Measurements from ENCODE around the gene FSIP1.

The FSIP1 gene

GRCh38 chr15:39589193-39589814, 193.3 kb downstream of the FSIP1 start:
- Histone ChIP-seq H4K20me1 (ENCODE audit: control insufficient read depth, insufficient read depth, low read depth, low read length) (no peaks in the 10 kb centered on the region), H3K4me2 (ENCODE audit: low read length) (no peak overlapping the region), H3K4me1 (ENCODE audit: control insufficient read depth, low read length) (no peaks in the 10 kb centered on the region), H3K27me3 (ENCODE audit: control insufficient read depth, low read length) (0 out of 2 replicates have a peak, but pooled peaks cover 2% of the 10 kb centered on the region), H3K4me3 (ENCODE audit: low read length) (no peak overlapping the region), H3K27ac (ENCODE audit: low read depth, low read length) (no peak overlapping the region), H3K79me2 (ENCODE audit: control insufficient read depth, low read length) (no peaks in the 10 kb centered on the region), H3K9me2 (replicated peaks; ENCODE audit: control insufficient read depth, low read length) (no peaks in the 10 kb centered on the region), H3F3A (ENCODE audit: control insufficient read depth, insufficient read depth) (no peaks in the 10 kb centered on the region), H3K9me3 (ENCODE audit: control insufficient read depth, insufficient read depth, low read length) (no peaks in the 10 kb centered on the region), H3K36me3 (ENCODE audit: control insufficient read depth, low read length) (no peaks in the 10 kb centered on the region)
- TF ChIP-seq EZH2phosphoT487 (IDR thresholded peaks at IDR 0.05; ENCODE audit: borderline replicate concordance, low read length): no peak
- no peak for TF ChIP-seq CTCF (IDR thresholded peaks at IDR 0.05; ENCODE audit: low read depth, low read length, poor library complexity, severe bottlenecking)

- no peaks in the 10 kb centered on the region for H3K36me3 ChIP-seq (ENCODE audit: control insufficient read depth, low read length)
- H4K20me1 ChIP-seq (ENCODE audit: control insufficient read depth, insufficient read depth, low read depth, low read length): no peaks in the 10 kb centered on the region
- H3K9me3 ChIP-seq (ENCODE audit: control insufficient read depth, insufficient read depth, low read length): no peaks in the 10 kb centered on the region
- H3K27me3 ChIP-seq (ENCODE audit: control insufficient read depth, low read length): 0 out of 2 replicates have a peak, but pooled peaks cover 2% of the 10 kb centered on the region
- no peak overlapping the region for H3K4me2 ChIP-seq (ENCODE audit: low read length)
- no peaks in the 10 kb centered on the region for H3K9me2 ChIP-seq (replicated peaks; ENCODE audit: control insufficient read depth, low read length)
- H3K79me2 ChIP-seq (ENCODE audit: control insufficient read depth, low read length): no peaks in the 10 kb centered on the region
- no peak overlapping the region for H3K27ac ChIP-seq (ENCODE audit: low read depth, low read length)
- no peaks in the 10 kb centered on the region for H3K4me1 ChIP-seq (ENCODE audit: control insufficient read depth, low read length)
- no peak overlapping the region for H3K4me3 ChIP-seq (ENCODE audit: low read length)
- no peak for TF ChIP-seq CTCF (IDR thresholded peaks at IDR 0.05; ENCODE audit: low read depth, low read length, poor library complexity, severe bottlenecking)
- no peak for TF ChIP-seq EZH2phosphoT487 (IDR thresholded peaks at IDR 0.05; ENCODE audit: borderline replicate concordance, low read length)
- no peaks in the 10 kb centered on the region for H3F3A ChIP-seq (ENCODE audit: control insufficient read depth, insufficient read depth)
These were observed 194.0 kb downstream of the FSIP1 start for GRCh38 chr15:39588531-39589192.

- H3K27ac ChIP-seq (ENCODE audit: low read depth, low read length): no peak overlapping the region
- no peaks in the 10 kb centered on the region for H3K36me3 ChIP-seq (ENCODE audit: control insufficient read depth, low read length)
- no peak overlapping the region for H3K4me3 ChIP-seq (ENCODE audit: low read length)
- TF ChIP-seq CTCF (IDR thresholded peaks at IDR 0.05; ENCODE audit: low read depth, low read length, poor library complexity, severe bottlenecking) (no peak), EZH2phosphoT487 (IDR thresholded peaks at IDR 0.05; ENCODE audit: borderline replicate concordance, low read length) (no peak)
- no peaks in the 10 kb centered on the region for H3K4me1 ChIP-seq (ENCODE audit: control insufficient read depth, low read length)
- H4K20me1 ChIP-seq (ENCODE audit: control insufficient read depth, insufficient read depth, low read depth, low read length): no peaks in the 10 kb centered on the region
- no peaks in the 10 kb centered on the region for H3F3A ChIP-seq (ENCODE audit: control insufficient read depth, insufficient read depth)
- no peaks in the 10 kb centered on the region for H3K9me3 ChIP-seq (ENCODE audit: control insufficient read depth, insufficient read depth, low read length)
- no peaks in the 10 kb centered on the region for H3K9me2 ChIP-seq (replicated peaks; ENCODE audit: control insufficient read depth, low read length)
- no peaks in the 10 kb centered on the region for H3K79me2 ChIP-seq (ENCODE audit: control insufficient read depth, low read length)
- 0 out of 2 replicates have a peak, but pooled peaks cover 2% of the 10 kb centered on the region for H3K27me3 ChIP-seq (ENCODE audit: control insufficient read depth, low read length)
- no peak overlapping the region for H3K4me2 ChIP-seq (ENCODE audit: low read length)
These were observed 194.7 kb downstream of the FSIP1 start for GRCh38 chr15:39587731-39588530.

Measured in DOHH2 (cell line).